HAP-1 (cell line): ENCODE measurements around the gene SP110.
A peak's percentile ranks its signal among the peaks of the same experiment; 100 is the strongest.

Source experiments
- DNase-seq, 2 experiments: peaks; one replicate each; pipeline ENCODE4 v3.0.0-alpha.2; 2016 to 2020; ENCODE audit warnings: low spot score in 2 of 2
- H3K27me3 ChIP-seq: fragments of 250-450 bp; sonication (Bioruptor Pico); 2 replicates; pipeline ENCODE4 v1.5.1; 2020; ENCODE audit warnings: low read depth, mild to moderate bottlenecking, moderate library complexity
- H3K36me3 ChIP-seq: fragments of 250-450 bp; sonication (Bioruptor Pico); replicated peaks from 2 replicates; pipeline ENCODE4 v1.5.1; 2020; ENCODE audit warnings: mild to moderate bottlenecking
- H3K4me1 ChIP-seq: fragments of 250-450 bp; sonication (Bioruptor Pico); 2 replicates; pipeline ENCODE4 v1.5.1; 2020; ENCODE audit warnings: mild to moderate bottlenecking
- H3K4me3 ChIP-seq: fragments of 250-450 bp; sonication (Bioruptor Pico); 2 replicates; pipeline ENCODE4 v1.5.1; 2020; ENCODE audit warnings: mild to moderate bottlenecking, moderate library complexity
- H3K9me3 ChIP-seq: fragments of 250-450 bp; sonication (Bioruptor Pico); 2 replicates; pipeline ENCODE4 v1.5.1; 2020; ENCODE audit warnings: mild to moderate bottlenecking, moderate library complexity
- in situ Hi-C: fragments of 300-500 bp; cut with MboI; formaldehyde crosslinking; loops from 3 replicates; pipeline ENCODE4 v1.14.3; 2020; ENCODE audit warnings: low sequenced_read_pairs, inconsistent platforms, mixed read lengths

The SP110 gene

GRCh38 chr2:230172156-230172555, 47.6 kb downstream of the SP110 start:
- Histone ChIP-seq H3K36me3 (no peaks in the 10 kb centered on the region), H3K9me3 (no peaks in the 10 kb centered on the region), H3K4me1 (no peaks in the 10 kb centered on the region), H3K27me3 (no peaks in the 10 kb centered on the region), H3K4me3 (no peak overlapping the region)
- no peak for DNase-seq
- in situ Hi-C loops, result no loop called here

GRCh38 chr2:230170532-230170931, 49.3 kb downstream of the SP110 start:
- no peak for DNase-seq
- H3K4me3 ChIP-seq, result no peak overlapping the region
- no peaks in the 10 kb centered on the region for H3K36me3 ChIP-seq
- no peaks in the 10 kb centered on the region for H3K4me1 ChIP-seq
- in situ Hi-C loops, result no loop called here
- no peaks in the 10 kb centered on the region for H3K27me3 ChIP-seq
- no peaks in the 10 kb centered on the region for H3K9me3 ChIP-seq

GRCh38 chr2:230166557-230167170, 53.1 kb downstream of the SP110 start:
- in situ Hi-C loops, result loop anchor here (10.0 kb wide), 1 partner anchor 162 kb away; no protein-coding TSS in a partner anchor
- DNase-seq, result no peak
- no peaks in the 10 kb centered on the region for H3K9me3 ChIP-seq
- H3K4me3 ChIP-seq, result no peak overlapping the region
- no peaks in the 10 kb centered on the region for H3K4me1 ChIP-seq
- no peaks in the 10 kb centered on the region for H3K27me3 ChIP-seq
- no peaks in the 10 kb centered on the region for H3K36me3 ChIP-seq

GRCh38 chr2:230164139-230164538, 55.6 kb downstream of the SP110 start:
- no peaks in the 10 kb centered on the region for H3K9me3 ChIP-seq
- in situ Hi-C loops, result loop anchor here (10.0 kb wide), 1 partner anchor 159 kb away; no protein-coding TSS in a partner anchor
- no peaks in the 10 kb centered on the region for H3K4me1 ChIP-seq
- H3K27me3 ChIP-seq, result no peaks in the 10 kb centered on the region
- H3K4me3 ChIP-seq, result no peak overlapping the region
- no peaks in the 10 kb centered on the region for H3K36me3 ChIP-seq
- no peak for DNase-seq

- DNase-seq, result no peak
- H3K4me1 ChIP-seq, result no peaks in the 10 kb centered on the region
- no peaks in the 10 kb centered on the region for H3K27me3 ChIP-seq
- H3K36me3 ChIP-seq, result no peaks in the 10 kb centered on the region
- H3K4me3 ChIP-seq, result no peak overlapping the region
- no peaks in the 10 kb centered on the region for H3K9me3 ChIP-seq
- in situ Hi-C loops, result loop anchor here (10.0 kb wide), 1 partner anchor 158 kb away; no protein-coding TSS in a partner anchor
Measured at GRCh38 chr2:230162981-230163380, 56.8 kb downstream of the SP110 start.

- Histone ChIP-seq H3K27me3 (no peaks in the 10 kb centered on the region), H3K9me3 (no peaks in the 10 kb centered on the region), H3K4me3 (no peak overlapping the region), H3K4me1 (no peaks in the 10 kb centered on the region), H3K36me3 (no peaks in the 10 kb centered on the region)
- in situ Hi-C loops, result loop anchor here (10.0 kb wide), 1 partner anchor 156 kb away; no protein-coding TSS in a partner anchor
- no peak for DNase-seq
Measured at GRCh38 chr2:230161184-230161583, 58.6 kb downstream of the SP110 start.

GRCh38 chr2:230160112-230160660, 59.6 kb downstream of the SP110 start:
- peak; percentile 38 to 64 for DNase-seq
- Histone ChIP-seq H3K36me3 (no peaks in the 10 kb centered on the region), H3K4me3 (no peak overlapping the region), H3K9me3 (no peaks in the 10 kb centered on the region), H3K27me3 (no peaks in the 10 kb centered on the region), H3K4me1 (no peaks in the 10 kb centered on the region)
- in situ Hi-C loops, result loop anchor here (10.0 kb wide), 1 partner anchor 155 kb away; no protein-coding TSS in a partner anchor

- Histone ChIP-seq H3K4me3 (no peak overlapping the region), H3K27me3 (no peaks in the 10 kb centered on the region), H3K36me3 (no peaks in the 10 kb centered on the region), H3K4me1 (no peaks in the 10 kb centered on the region), H3K9me3 (no peaks in the 10 kb centered on the region)
- no peak for DNase-seq
- in situ Hi-C loops, result no loop called here
Measured at GRCh38 chr2:230158468-230158867, 61.3 kb downstream of the SP110 start.

- Histone ChIP-seq H3K27me3 (no peaks in the 10 kb centered on the region), H3K36me3 (no peaks in the 10 kb centered on the region), H3K4me1 (no peaks in the 10 kb centered on the region), H3K4me3 (no peak overlapping the region), H3K9me3 (peaks cover 3% of the 10 kb centered on the region; the same call in 1 of the 2 replicates)
- no peak for DNase-seq
- in situ Hi-C loops, result no loop called here
Measured at GRCh38 chr2:230156782-230157699, 62.7 kb downstream of the SP110 start.

GRCh38 chr2:230155359-230155758, 64.4 kb downstream of the SP110 start:
- in situ Hi-C loops, result no loop called here

GRCh38 chr2:230153390-230153976, 66.3 kb downstream of the SP110 start:
- Histone ChIP-seq H3K4me3 (no peak overlapping the region), H3K4me1 (no peaks in the 10 kb centered on the region), H3K36me3 (no peaks in the 10 kb centered on the region), H3K27me3 (no peaks in the 10 kb centered on the region), H3K9me3 (peaks cover 3% of the 10 kb centered on the region; the same call in 1 of the 2 replicates)
- no peak for DNase-seq
- in situ Hi-C loops, result no loop called here

More at GRCh38 chr2:230155359-230155758, 64.4 kb downstream of the SP110 start:
- H3K9me3 ChIP-seq, result peaks cover 3% of the 10 kb centered on the region; the same call in 1 of the 2 replicates
- no peaks in the 10 kb centered on the region for H3K27me3 ChIP-seq
- no peaks in the 10 kb centered on the region for H3K36me3 ChIP-seq
- no peak for DNase-seq
- H3K4me3 ChIP-seq, result no peak overlapping the region
- no peaks in the 10 kb centered on the region for H3K4me1 ChIP-seq

GRCh38 chr2:230152334-230152733, 67.5 kb downstream of the SP110 start:
- in situ Hi-C loops, result no loop called here
- no peak overlapping the region for H3K4me3 ChIP-seq
- H3K4me1 ChIP-seq, result no peaks in the 10 kb centered on the region
- no peak for DNase-seq
- H3K27me3 ChIP-seq, result no peaks in the 10 kb centered on the region
- no peaks in the 10 kb centered on the region for H3K36me3 ChIP-seq
- peaks cover 3% of the 10 kb centered on the region; the same call in 1 of the 2 replicates for H3K9me3 ChIP-seq

GRCh38 chr2:230144355-230144754, 75.4 kb downstream of the SP110 start:
- in situ Hi-C loops, result no loop called here
- no peak for DNase-seq
- Histone ChIP-seq H3K9me3 (no peaks in the 10 kb centered on the region; the same call in 1 of the 2 replicates), H3K4me1 (0 out of 2 replicates have a peak, but pooled peaks cover 2% of the 10 kb centered on the region), H3K4me3 (no peak overlapping the region), H3K36me3 (no peaks in the 10 kb centered on the region), H3K27me3 (no peaks in the 10 kb centered on the region)
